ENCODE data around the gene NKAIN4.
A peak's percentile ranks its signal among the peaks of the same experiment; 100 is the strongest.

GRCh38 chr20:63216041-63216848 is 38.0 kb downstream of the NKAIN4 start, which contains the start of gene YTHDF1:
- TF ChIP-seq CTCF (IDR thresholded peaks at IDR 0.05 in 4 of 5, conservative IDR thresholded peaks at IDR 0.05 in 1 of 5) (no peak), POLR2A (IDR thresholded peaks at IDR 0.05) (peak; percentile 75 to 88)

Measured in gastrocnemius medialis (tissue), 4 donors.